ENCODE data around the gene PKP3.
"Not testable (repeated sequence)": the region's sequence is repeated elsewhere in the genome, so short reads cannot be mapped to it uniquely, and the experiment has no call there.

Gene PKP3

GRCh38 chr11:409600-410483 lies 15.8 kb downstream of the PKP3 start:
- TF ChIP-seq, protein P1, sequence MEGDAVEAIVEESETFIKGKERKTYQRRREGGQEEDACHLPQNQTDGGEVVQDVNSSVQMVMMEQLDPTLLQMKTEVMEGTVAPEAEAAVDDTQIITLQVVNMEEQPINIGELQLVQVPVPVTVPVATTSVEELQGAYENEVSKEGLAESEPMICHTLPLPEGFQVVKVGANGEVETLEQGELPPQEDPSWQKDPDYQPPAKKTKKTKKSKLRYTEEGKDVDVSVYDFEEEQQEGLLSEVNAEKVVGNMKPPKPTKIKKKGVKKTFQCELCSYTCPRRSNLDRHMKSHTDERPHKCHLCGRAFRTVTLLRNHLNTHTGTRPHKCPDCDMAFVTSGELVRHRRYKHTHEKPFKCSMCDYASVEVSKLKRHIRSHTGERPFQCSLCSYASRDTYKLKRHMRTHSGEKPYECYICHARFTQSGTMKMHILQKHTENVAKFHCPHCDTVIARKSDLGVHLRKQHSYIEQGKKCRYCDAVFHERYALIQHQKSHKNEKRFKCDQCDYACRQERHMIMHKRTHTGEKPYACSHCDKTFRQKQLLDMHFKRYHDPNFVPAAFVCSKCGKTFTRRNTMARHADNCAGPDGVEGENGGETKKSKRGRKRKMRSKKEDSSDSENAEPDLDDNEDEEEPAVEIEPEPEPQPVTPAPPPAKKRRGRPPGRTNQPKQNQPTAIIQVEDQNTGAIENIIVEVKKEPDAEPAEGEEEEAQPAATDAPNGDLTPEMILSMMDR (IDR thresholded peaks at IDR 0.05; ENCODE audit: insufficient read depth, low read depth, low read length, missing control alignments) = no peak
- DNase-seq (ENCODE audit: low read depth) = no peak
- H3K4me3 ChIP-seq (ENCODE audit: low read length) = no peak overlapping the region

GRCh38 chr11:410711-411110 lies 16.7 kb downstream of the PKP3 start:
- not testable (repeated sequence) for DNase-seq (ENCODE audit: low read depth); H3K4me3 ChIP-seq (ENCODE audit: low read length)

DNA sequence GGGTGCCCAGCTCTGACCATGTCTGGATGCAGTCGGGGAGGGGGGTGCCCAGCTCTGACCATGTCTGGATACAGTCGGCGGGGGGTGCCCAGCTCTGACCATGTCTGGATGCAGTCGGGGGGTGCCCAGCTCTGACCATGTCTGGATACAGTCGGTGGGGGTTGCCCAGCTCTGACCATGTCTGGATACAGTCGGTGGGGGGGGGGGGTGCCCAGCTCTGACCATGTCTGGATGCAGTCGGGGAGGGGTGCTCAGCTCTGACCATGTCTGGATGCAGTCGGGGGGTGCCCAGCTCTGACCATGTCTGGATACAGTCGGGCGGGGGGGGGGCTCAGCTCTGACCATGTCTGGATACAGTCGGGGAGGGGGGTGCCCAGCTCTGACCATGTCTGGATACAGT lies 17.5 kb downstream of the PKP3 start:
- not testable (repeated sequence) for DNase-seq (ENCODE audit: low read depth); H3K4me3 ChIP-seq (ENCODE audit: low read length)

DNA sequence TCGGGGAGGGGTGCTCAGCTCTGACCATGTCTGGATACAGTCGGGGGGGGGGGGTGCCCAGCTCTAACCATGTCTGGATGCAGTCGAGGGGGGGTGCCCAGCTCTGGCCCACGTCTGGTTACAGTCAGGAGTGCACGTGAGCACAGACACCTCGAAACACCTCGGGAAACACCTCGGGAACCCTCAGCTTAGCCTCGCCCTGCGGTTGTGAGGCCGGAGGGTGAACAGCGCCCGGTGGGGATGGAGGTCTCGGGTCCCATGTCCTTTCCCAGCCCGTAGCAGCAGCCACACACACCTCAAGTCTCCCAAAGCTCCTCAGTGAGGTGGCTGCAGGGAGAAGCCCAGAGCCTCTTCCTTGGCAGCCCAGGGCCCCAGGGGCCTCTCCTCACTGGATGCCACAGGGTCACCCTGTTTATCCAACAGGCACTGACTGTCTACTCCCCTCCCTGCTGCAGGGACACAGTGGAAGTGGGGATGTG lies 18.7 kb downstream of the PKP3 start:
- H3K4me3 ChIP-seq (ENCODE audit: low read length) = no peak overlapping the region
- no peak for DNase-seq (ENCODE audit: low read depth)
- TF ChIP-seq, protein P1 (IDR thresholded peaks at IDR 0.05; ENCODE audit: insufficient read depth, low read depth, low read length, missing control alignments) = no peak

- no peak for DNase-seq (ENCODE audit: low read depth)
- H3K4me3 ChIP-seq (ENCODE audit: low read length) = no peak overlapping the region
- TF ChIP-seq, protein P1 (IDR thresholded peaks at IDR 0.05; ENCODE audit: insufficient read depth, low read depth, low read length, missing control alignments) = no peak
These were observed 19.4 kb downstream of the PKP3 start for GRCh38 chr11:413120-414081.

DNA sequence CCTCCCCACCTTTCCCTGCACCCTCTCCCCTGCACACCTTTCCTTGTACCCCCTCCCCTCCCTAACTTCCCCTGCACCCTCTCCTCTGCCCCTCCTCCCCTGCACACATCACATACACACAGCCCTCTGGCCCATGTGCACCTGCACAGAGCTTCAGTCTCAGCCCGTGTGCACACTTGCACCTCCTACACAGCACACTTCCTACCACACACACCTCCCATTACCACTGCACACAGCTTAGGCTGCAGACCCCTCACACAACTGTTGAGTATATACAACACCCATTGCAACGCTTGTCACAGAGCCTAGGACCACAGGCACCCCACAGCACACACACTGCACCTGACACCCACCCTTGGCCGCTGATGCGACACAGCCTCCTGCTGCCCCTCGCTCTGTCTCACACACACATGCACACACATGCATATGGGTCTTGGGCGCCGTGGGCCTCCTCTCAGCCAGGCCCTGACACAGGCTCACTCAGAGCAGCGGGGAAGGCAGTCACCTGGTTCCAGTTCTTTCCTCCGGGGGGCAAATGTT lies 20.4 kb downstream of the PKP3 start:
- H3K4me3 ChIP-seq (ENCODE audit: low read length) = no peak overlapping the region
- no peak for DNase-seq (ENCODE audit: low read depth)
- TF ChIP-seq, protein P1 (IDR thresholded peaks at IDR 0.05; ENCODE audit: insufficient read depth, low read depth, low read length, missing control alignments) = no peak

DNA sequence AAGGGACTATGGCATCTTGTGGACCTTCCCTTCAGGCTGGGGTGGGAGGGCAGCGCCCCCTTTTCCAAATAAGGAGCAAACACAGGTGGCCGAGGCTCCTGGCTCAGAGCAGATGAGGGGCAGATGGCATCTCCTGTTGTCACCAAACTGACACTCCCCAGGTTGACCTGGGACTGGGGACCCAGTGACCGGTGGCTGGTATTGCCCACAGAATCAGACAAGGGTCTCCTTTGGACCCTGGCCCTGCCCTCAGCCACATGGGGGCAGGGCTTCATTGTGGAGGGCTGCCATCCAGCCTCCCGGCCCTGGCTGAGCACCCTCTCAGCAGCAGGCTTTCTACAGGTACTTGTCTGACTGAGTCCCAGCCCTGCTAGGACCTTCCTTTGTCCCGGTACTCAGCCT lies 21.6 kb downstream of the PKP3 start:
- DNase-seq (ENCODE audit: low read depth) = no peak
- TF ChIP-seq, protein P1 (IDR thresholded peaks at IDR 0.05; ENCODE audit: insufficient read depth, low read depth, low read length, missing control alignments) = no peak
- no peak overlapping the region for H3K4me3 ChIP-seq (ENCODE audit: low read length)

All from epithelial cell of esophagus (primary cell).